NB4 (cell line): ENCODE measurements around the gene FUT8.

Source experiments
- DNase-seq: peaks from one replicate; pipeline ENCODE4 v3.0.0; 2010; ENCODE audit warnings: low read depth
- H3K4me3 ChIP-seq: one replicate; pipeline ENCODE4 v1.5.1; 2011; ENCODE audit warnings: mild to moderate bottlenecking, low read depth, low read length, moderate library complexity
- MAX ChIP-seq: IDR thresholded peaks from 2 replicates; pipeline ENCODE4 v1.6.1; 2011; ENCODE audit warnings: low read depth, low read length
- MYC ChIP-seq: IDR thresholded peaks from 2 replicates; pipeline ENCODE4 v1.6.1; 2011; ENCODE audit warnings: low read depth, low read length
- POLR2A ChIP-seq: IDR thresholded peaks from 2 replicates; pipeline ENCODE4 v1.6.1; 2011; ENCODE audit warnings: mild to moderate bottlenecking; ENCODE audit not compliant: insufficient read length; ENCODE audit errors: extremely low read depth
- TF ChIP-seq, protein P1 (sequence below): IDR thresholded peaks from one replicate; pipeline ENCODE4 v1.5.1; 2012; ENCODE audit warnings: low read depth, low read length

FUT8 gene

GRCh38 chr14:65776193-65776852, 363.8 kb downstream of the FUT8 start:
- TF ChIP-seq MAX (no peak), MYC (no peak), POLR2A (no peak)
- TF ChIP-seq, protein P1, sequence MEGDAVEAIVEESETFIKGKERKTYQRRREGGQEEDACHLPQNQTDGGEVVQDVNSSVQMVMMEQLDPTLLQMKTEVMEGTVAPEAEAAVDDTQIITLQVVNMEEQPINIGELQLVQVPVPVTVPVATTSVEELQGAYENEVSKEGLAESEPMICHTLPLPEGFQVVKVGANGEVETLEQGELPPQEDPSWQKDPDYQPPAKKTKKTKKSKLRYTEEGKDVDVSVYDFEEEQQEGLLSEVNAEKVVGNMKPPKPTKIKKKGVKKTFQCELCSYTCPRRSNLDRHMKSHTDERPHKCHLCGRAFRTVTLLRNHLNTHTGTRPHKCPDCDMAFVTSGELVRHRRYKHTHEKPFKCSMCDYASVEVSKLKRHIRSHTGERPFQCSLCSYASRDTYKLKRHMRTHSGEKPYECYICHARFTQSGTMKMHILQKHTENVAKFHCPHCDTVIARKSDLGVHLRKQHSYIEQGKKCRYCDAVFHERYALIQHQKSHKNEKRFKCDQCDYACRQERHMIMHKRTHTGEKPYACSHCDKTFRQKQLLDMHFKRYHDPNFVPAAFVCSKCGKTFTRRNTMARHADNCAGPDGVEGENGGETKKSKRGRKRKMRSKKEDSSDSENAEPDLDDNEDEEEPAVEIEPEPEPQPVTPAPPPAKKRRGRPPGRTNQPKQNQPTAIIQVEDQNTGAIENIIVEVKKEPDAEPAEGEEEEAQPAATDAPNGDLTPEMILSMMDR, result no peak
- DNase-seq, result no peak
- no peak overlapping the region for H3K4me3 ChIP-seq

- TF ChIP-seq POLR2A, result no peak
- TF ChIP-seq, protein P1, result no peak
- no peak for TF ChIP-seq MYC
- no peak for TF ChIP-seq MAX
- DNase-seq, result no peak
Observed at GRCh38 chr14:65780566-65780965, 368.0 kb downstream of the FUT8 start.

DNA sequence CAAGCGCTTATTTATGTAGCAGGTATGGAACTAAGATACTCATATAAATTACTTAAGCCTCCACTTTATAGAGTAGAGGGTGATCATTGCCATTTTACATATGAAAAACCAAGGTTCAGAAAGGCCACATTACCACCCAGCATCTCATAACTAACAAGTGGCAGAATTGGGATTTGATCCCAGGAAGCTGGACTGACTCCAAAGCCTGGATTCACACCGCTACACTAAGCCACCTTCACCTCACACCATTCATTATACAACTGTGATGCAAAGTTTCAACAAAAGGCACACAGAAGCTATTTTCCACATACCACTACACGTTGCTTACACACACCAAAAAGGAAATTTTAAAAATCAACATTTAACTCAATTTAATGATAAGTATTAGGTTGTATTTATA, 370.6 kb downstream of the FUT8 start:
- H3K4me3 ChIP-seq, result no peak overlapping the region
- no peak for DNase-seq
- TF ChIP-seq MYC, result no peak
- TF ChIP-seq, protein P1, result no peak
- TF ChIP-seq MAX, result no peak
- no peak for TF ChIP-seq POLR2A

More at GRCh38 chr14:65780566-65780965, 368.0 kb downstream of the FUT8 start:
- no peak overlapping the region for H3K4me3 ChIP-seq

- no peak overlapping the region for H3K4me3 ChIP-seq
- TF ChIP-seq POLR2A (no peak), MYC (no peak)
- DNase-seq, result no peak
Observed at GRCh38 chr14:65783576-65783975, 371.0 kb downstream of the FUT8 start.

GRCh38 chr14:65784574-65784973, 372.0 kb downstream of the FUT8 start:
- no peak for DNase-seq
- TF ChIP-seq POLR2A (no peak), MAX (no peak), MYC (no peak)
- TF ChIP-seq, protein P1, result no peak
- H3K4me3 ChIP-seq, result no peak overlapping the region

DNA sequence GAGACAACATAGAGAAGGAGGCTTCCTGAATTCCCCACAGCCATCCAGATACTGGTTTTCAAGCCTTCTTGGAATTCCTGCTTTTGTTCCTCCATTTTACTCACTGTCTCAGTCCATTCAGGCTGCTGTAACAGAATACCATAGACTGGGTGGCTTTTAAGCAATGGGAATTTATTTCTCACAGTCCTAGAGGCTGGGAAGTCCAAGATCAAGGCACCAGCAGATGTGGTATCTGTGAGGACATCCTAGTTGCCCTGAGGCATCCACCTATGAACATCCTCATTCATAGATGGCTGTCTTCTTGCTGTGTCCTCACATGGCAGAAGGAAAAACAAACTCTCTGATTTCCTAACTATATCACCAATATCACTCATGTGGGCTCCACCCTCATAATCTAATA, 374.9 kb downstream of the FUT8 start:
- no peak overlapping the region for H3K4me3 ChIP-seq
- DNase-seq, result no peak
- TF ChIP-seq POLR2A (no peak), MAX (no peak), MYC (no peak)
- TF ChIP-seq, protein P1, result no peak
